TTC549 (cell line): ENCODE results near the gene GPHA2.

ENCODE experiments used
- FAIRE-seq: peaks from 2 replicates; lab custom pipeline; 2012; peaks lifted over from hg19 to GRCh38; lab: Jason Lieb, UNC

Gene GPHA2

DNA sequence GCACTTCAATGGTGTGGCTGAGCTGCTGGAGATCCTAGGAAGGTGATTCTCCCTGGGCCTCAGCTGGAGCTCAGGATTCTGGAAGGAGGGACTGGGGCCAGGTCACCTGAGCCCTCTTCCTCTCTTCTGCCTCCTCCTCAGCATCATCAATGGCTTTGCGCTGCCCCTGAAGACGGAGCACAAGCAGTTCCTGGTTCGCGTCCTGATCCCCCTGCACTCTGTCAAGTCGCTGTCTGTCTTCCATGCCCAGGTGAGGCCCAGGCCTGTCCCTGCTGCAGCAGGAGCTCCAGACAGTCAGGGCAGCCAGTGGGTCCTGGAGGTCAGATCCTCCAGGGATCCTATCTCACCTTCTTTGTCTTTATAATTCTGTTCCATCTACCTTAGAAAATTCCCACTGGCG lies 5.4 kb downstream of the GPHA2 start:
- no peak for FAIRE-seq

DNA sequence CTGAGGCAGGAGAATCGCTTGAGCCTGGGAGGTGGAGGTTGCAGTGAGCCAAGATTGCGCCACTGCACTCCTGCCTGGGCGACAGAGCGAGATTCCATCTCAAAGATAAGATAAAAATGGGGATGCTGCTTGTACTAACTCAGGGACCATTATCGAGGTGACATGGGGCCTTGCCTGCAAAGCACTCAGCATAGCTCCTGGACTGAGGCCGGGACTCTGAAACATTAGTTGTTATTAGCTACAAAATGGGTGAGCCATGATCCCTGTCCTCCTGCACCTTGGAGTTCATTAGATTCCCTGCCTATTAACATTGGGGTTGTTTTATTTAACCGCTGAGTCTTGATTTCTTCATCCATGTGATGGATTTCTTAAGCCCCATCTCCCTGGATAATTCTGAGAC lies 6.1 kb downstream of the GPHA2 start:
- FAIRE-seq: no peak

- no peak for FAIRE-seq
Measured at GRCh38 chr11:64928957-64929356, 6.7 kb downstream of the GPHA2 start.

DNA sequence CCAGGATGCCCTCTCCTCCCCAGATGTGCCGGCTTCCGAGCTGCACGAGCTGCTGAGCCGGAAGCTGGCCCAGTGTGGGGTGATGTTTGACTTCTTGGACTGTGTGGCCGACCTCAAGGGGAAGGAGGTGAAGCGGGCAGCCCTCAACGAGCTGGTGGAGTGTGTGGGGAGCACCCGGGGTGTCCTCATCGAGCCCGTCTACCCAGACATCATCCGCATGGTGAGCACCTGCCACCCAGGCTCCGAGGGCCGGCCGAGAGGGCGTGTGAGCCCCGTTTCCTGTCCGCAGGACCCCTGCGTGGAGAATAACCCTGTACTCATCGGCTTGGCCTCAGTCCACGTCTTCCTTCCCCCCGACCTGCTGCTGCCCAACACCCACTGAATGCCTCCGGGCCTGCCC lies 9.0 kb downstream of the GPHA2 start:
- FAIRE-seq: no peak

DNA sequence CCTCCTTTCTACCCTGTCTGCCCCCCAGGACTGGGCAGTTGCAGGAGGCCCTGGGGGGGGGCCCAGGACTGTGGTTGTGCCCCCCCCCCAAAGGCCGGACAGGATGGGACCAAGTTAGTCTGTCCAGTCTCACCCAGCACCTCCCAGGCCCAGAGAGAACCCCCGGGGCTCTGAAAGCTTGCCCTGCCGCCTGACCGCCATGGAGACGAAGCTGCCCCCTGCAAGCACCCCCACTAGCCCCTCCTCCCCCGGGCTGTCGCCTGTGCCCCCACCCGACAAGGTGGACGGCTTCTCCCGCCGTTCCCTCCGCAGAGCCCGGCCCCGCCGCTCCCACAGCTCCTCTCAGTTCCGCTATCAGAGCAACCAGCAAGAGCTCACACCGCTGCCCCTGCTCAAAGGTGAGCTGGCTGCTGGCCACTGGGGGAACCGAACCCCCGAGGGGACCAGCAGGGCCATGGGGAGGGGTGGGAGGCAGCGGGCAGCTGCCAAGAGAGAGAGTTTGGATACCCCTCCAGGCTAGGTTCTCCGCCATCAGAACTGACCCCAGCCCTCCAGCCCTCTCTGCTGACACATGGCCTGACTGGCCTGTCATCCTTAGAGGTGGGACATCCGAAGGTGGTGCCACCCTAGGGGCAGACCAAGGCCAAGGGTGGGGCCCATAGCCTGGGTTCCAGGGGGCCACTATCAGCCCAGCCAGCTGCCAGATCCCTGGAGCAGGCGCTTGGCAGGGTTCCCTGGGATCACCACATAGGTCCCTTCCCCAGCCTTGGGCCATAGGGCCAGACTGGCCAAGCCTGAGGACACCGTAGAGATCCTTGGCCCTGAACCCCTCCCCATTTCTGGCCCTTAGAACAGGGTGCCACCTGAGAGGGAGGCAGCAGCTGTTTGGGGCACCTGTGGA lies 9.9 kb downstream of the GPHA2 start:
- FAIRE-seq: no peak

DNA sequence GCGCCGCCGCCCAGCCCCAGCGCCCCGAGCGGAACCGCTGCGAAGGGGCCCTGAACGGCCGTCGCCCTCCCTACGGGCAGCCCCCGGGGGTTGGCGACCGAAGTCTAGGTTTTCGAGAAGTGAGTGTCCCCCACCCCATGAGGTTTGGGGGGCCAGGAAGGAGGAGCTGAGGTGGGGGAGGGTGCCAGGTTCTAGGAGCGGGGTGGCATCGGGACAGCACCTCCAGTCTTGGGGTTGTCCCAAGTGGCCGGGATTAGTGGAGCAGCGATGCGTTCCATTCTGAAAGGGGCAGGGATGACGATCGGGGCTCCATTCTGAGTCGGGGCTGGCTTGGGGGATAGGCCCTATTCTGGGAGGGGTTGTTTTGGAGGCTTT lies 10.8 kb downstream of the GPHA2 start:
- FAIRE-seq: no peak

DNA sequence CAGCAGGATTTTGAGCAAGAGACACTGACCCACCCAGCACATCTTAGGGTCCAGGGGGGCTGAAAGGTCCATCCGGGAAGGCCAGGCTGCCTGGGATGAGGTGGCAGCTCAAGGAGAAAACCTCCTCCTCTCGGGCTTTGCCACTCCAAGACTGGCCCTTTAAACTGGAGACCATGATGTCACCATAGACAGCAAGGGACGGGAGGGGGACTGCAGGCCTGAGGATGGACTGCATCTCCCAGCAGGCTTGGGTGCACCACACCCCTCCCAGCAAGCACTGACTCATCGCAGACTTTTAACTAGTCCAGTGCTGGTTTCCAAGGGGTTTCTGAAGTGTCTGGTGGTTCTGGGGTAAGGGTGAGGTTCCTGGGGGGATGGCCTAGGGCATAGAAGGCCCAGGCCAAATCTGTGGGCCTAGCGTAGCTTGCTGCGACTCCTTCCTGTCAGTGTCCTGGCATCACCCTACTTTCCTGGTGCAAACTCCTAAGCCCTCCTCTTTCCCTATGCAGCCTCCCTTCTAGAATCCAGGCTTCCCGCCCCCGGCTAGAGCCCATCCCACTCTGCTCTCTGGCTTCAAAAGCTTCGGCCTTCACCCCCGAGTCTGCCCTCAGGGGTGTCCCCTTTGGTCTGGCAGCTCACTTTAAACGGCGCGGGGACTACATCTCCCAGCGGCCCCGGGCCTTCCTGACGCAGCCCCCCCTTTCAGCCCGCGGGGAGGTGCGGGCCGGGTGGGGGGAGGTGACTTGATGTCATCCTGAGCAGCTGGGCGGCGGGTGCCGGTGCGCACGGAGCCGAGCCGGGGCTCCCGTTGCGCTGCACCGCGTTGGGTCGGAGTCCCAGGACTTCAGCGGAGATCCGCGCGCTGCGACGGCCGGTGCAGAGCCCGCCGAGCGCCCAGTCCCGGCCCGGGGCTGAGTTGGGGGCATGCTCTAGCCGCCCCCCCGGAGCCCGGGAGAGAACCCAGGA lies 11.5 kb downstream of the GPHA2 start, which contains the start of gene PPP2R5B:
PPP2R5B (plus strand) TSS at position 746 of the 966 bp plus-strand sequence. CDS start 1,046 bp downstream, outside the sequence.
- peak; percentile 83 for FAIRE-seq

- no peak for FAIRE-seq
Measured at GRCh38 chr11:64923151-64923661, 12.5 kb downstream of the GPHA2 start.

GRCh38 chr11:64921384-64921783 lies 14.3 kb downstream of the GPHA2 start:
- FAIRE-seq: no peak

- no peak for FAIRE-seq
Measured at GRCh38 chr11:64920124-64920523, 15.6 kb downstream of the GPHA2 start.

- FAIRE-seq: no peak
Measured at GRCh38 chr11:64919627-64920026, 16.1 kb downstream of the GPHA2 start.

DNA sequence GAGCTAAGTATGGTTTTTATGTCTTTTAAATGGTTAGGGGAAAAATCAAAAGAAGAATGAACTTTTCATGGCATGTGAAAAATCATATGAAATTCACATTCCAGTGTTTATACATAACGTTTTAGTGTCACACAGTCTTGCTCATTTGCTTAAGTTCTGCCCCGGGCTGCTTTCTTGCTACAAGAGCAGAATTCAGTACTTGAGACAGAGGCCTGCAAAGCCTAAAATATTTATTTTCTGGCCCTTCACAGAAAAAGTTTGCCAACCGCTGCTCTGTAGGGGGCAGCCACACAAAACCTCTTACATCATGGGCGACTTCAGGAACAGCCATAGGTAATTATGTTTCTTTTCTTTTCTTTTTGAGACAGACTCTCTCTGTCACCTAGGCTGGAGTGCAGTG lies 17.7 kb downstream of the GPHA2 start:
- FAIRE-seq: no peak

DNA sequence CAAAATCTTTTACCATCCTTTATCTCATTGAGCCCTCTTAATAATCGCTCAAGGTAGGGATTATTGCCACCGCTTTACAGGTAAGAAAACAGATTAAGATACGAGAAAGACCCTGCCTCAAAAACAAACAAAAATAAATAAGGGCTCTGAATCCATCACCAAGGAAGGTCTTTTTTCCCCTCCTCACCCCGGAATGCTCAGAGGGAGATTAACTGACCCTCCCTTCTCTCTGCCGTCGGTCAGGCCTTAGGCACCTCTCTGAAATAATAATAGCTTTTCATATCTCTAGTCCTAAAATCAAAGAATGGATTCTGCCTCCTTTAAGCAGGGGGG lies 18.1 kb downstream of the GPHA2 start:
- FAIRE-seq: no peak

GRCh38 chr11:64916775-64917662 lies 18.7 kb downstream of the GPHA2 start, which contains the start of gene ATG2A:
Gene ATG2A (minus strand): TSS chr11:64917209. CDS start chr11:64917135, 74 bp downstream.
- peak; percentile 97 for FAIRE-seq

DNA sequence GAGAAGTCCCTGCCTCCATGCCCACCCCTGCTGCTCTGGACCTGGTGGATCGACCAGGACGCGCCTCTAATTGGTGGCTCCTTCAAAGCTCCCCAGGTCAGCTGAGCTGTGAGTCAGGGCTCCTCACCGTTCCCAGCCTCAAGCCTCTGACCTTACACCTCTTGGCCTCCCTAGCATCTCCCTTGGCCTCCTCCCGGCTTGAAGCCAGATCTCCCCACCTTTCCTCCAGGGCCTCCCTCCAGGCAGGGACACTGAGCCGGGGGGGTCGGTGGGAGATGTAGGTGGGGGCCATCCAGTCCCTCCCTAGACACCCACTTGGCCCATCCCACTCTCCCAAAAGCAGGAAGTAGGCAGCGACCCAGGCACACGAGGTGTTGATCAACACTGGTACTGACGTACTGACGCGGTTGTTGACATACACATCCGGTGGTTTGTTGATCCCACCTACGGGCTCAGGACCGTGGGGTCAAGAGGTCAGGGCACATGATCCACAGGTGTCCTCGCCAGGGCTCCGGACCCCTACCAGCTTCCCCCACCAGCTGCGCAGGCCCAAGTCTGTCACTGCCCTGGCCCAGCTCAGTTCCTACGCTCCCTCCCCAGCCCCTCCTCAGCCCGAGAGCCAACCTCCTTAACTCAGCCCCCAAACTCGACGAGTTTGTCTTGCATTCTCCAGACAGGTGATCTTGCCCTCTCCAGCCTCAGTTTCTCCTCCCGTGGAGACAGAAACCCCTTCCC lies 19.5 kb downstream of the GPHA2 start:
- no peak for FAIRE-seq

DNA sequence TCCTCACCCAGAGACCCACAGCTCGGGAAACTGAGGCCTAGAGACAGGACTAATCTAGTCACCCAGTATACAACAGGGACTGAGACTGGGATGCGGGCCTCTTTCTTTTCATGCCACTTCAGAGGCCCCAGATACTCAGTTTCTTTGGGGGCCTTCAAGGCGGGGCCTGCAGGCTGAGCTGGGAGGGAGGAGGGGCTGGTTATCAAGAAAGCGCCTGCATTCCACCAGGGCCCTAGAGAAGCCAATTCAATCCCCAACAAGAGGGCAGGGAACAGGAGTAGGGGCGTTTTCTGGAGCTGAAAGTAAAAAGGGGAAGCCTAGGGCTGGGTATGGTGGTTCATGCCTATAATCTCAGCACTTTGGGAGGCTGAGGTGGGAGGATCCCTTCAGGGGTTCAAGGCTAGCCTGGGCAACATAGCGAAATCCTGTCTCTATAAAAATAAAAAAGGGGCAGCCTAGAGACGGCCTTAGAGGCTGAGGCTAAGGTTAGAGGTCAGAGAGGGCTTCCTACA lies 20.3 kb downstream of the GPHA2 start:
- FAIRE-seq: no peak

GRCh38 chr11:64914123-64914522 lies 21.6 kb downstream of the GPHA2 start:
- FAIRE-seq: no peak

DNA sequence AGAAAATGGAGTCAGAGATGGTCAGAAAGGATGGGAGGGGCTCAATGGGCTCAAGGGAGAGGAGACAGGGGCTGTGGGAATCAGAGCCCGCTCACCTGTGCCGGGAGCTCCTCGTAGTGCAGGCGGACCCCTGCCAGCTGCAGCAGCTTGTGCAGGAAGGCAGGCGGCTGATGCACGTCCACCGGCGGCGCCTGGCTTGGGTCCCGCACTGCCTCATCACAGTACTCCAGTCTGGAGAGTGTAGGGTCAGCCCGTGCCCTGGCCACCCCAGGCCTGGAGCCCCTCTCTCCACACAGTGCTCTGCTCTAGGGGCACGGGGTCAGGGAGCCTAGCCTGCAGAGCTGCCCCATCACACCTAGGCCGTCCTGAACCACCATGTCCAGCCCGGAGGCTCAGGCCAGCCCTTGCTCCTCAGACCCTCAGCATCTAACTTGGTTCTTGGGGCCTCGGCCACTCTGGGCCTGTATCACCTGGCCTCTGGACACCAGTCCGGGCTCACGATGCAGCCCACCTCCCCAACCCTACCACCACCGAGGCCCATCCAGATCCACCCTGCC lies 22.4 kb downstream of the GPHA2 start:
- no peak for FAIRE-seq

DNA sequence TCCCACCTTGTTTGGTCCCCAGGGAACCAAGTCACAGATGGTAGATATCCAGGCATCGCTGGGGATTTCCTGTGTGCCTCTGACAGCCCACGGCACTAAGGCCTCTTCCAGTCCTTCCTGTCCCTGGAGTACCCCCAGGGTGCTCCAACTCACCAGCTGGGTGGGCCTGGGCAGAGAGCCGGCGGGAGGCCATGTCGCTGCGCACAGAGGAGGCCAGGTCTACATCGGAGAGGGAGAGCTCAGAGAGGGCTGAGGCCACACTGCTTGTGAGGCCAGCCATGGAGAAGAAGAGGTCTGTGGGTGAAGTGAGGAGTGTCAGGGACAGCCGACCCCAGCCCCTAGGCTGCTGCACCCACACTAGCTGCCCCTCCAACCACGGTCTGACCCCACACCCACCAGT lies 24.0 kb downstream of the GPHA2 start:
- FAIRE-seq: no peak

- FAIRE-seq: no peak
Measured at GRCh38 chr11:64911142-64911541, 24.6 kb downstream of the GPHA2 start.
